Measurements from ENCODE around the gene L1CAM. TPM values are rescaled to one million over a fixed set of nuclear protein-coding genes. Genes with fewer than 3 reads are reported as not detected.

The L1CAM gene
- total and polyA plus RNA-seq, 2 of the 8 experiments (the other 6 are each of a cell fraction or from before 2014, with no cell fraction given) = 11.0 to 43.0 TPM

DNA sequence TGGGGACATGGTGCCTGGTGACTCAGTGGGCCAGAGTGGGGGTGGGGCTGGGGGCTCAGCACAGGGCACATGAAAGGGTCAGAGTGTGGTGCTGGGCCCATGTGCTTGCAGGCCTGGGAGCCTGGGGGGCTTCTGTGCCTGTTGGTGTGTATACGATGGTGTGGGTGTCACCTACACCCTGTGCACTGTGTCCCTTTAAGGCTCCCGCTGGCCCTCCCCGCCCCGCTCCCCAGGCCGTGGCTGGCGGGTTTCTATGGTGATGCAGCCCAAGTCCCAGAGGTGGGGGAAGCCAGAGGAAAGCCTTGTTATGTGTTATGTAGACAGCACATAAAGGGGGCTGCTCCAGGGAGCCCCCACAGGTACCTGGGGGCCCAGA is 5.5 kb downstream of the L1CAM start (continued):
- TF ChIP-seq, protein P1, sequence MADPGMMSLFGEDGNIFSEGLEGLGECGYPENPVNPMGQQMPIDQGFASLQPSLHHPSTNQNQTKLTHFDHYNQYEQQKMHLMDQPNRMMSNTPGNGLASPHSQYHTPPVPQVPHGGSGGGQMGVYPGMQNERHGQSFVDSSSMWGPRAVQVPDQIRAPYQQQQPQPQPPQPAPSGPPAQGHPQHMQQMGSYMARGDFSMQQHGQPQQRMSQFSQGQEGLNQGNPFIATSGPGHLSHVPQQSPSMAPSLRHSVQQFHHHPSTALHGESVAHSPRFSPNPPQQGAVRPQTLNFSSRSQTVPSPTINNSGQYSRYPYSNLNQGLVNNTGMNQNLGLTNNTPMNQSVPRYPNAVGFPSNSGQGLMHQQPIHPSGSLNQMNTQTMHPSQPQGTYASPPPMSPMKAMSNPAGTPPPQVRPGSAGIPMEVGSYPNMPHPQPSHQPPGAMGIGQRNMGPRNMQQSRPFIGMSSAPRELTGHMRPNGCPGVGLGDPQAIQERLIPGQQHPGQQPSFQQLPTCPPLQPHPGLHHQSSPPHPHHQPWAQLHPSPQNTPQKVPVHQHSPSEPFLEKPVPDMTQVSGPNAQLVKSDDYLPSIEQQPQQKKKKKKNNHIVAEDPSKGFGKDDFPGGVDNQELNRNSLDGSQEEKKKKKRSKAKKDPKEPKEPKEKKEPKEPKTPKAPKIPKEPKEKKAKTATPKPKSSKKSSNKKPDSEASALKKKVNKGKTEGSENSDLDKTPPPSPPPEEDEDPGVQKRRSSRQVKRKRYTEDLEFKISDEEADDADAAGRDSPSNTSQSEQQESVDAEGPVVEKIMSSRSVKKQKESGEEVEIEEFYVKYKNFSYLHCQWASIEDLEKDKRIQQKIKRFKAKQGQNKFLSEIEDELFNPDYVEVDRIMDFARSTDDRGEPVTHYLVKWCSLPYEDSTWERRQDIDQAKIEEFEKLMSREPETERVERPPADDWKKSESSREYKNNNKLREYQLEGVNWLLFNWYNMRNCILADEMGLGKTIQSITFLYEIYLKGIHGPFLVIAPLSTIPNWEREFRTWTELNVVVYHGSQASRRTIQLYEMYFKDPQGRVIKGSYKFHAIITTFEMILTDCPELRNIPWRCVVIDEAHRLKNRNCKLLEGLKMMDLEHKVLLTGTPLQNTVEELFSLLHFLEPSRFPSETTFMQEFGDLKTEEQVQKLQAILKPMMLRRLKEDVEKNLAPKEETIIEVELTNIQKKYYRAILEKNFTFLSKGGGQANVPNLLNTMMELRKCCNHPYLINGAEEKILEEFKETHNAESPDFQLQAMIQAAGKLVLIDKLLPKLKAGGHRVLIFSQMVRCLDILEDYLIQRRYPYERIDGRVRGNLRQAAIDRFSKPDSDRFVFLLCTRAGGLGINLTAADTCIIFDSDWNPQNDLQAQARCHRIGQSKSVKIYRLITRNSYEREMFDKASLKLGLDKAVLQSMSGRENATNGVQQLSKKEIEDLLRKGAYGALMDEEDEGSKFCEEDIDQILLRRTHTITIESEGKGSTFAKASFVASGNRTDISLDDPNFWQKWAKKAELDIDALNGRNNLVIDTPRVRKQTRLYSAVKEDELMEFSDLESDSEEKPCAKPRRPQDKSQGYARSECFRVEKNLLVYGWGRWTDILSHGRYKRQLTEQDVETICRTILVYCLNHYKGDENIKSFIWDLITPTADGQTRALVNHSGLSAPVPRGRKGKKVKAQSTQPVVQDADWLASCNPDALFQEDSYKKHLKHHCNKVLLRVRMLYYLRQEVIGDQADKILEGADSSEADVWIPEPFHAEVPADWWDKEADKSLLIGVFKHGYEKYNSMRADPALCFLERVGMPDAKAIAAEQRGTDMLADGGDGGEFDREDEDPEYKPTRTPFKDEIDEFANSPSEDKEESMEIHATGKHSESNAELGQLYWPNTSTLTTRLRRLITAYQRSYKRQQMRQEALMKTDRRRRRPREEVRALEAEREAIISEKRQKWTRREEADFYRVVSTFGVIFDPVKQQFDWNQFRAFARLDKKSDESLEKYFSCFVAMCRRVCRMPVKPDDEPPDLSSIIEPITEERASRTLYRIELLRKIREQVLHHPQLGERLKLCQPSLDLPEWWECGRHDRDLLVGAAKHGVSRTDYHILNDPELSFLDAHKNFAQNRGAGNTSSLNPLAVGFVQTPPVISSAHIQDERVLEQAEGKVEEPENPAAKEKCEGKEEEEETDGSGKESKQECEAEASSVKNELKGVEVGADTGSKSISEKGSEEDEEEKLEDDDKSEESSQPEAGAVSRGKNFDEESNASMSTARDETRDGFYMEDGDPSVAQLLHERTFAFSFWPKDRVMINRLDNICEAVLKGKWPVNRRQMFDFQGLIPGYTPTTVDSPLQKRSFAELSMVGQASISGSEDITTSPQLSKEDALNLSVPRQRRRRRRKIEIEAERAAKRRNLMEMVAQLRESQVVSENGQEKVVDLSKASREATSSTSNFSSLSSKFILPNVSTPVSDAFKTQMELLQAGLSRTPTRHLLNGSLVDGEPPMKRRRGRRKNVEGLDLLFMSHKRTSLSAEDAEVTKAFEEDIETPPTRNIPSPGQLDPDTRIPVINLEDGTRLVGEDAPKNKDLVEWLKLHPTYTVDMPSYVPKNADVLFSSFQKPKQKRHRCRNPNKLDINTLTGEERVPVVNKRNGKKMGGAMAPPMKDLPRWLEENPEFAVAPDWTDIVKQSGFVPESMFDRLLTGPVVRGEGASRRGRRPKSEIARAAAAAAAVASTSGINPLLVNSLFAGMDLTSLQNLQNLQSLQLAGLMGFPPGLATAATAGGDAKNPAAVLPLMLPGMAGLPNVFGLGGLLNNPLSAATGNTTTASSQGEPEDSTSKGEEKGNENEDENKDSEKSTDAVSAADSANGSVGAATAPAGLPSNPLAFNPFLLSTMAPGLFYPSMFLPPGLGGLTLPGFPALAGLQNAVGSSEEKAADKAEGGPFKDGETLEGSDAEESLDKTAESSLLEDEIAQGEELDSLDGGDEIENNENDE (IDR thresholded peaks at IDR 0.05; ENCODE audit: insufficient replicate concordance, low read length) = no peak
- TF ChIP-seq RBBP5 (IDR thresholded peaks at IDR 0.05; ENCODE audit: borderline replicate concordance, low read depth, low read length) (no peak), SP1 (IDR thresholded peaks at IDR 0.05; ENCODE audit: low read depth, low read length) (no peak), CTBP2 (IDR thresholded peaks at IDR 0.05; ENCODE audit: borderline replicate concordance, insufficient read depth, insufficient read length, low read length) (no peak), MAFK (IDR thresholded peaks at IDR 0.05; ENCODE audit: low read depth, low read length) (no peak), HDAC2 (IDR thresholded peaks at IDR 0.05; ENCODE audit: borderline replicate concordance in 1 of 2, low read depth in 2 of 2, low read length in 2 of 2) (no peak), EZH2 (IDR thresholded peaks at IDR 0.05; ENCODE audit: low read depth, low read length, severe bottlenecking) (no peak), TAF1 (IDR thresholded peaks at IDR 0.05; ENCODE audit: low read depth, low read length) (no peak), BACH1 (IDR thresholded peaks at IDR 0.05; ENCODE audit: low read length) (no peak), CBX8 (IDR thresholded peaks at IDR 0.05; ENCODE audit: borderline replicate concordance, low read depth, low read length) (no peak)
